IPS DF 4.7 (cell line): ENCODE results near the gene PARK7.

Experiments
- DNase-seq: peaks from one replicate; pipeline ENCODE4 v3.0.0-alpha.2; 2013; ENCODE audit warnings: low spot score; ENCODE audit errors: extremely low read depth

The PARK7 gene

GRCh38 chr1:7984811-7985210, 23.3 kb downstream of the PARK7 start:
- no peak for DNase-seq

- DNase-seq: no peak
Observed at GRCh38 chr1:7985851-7986612, 24.5 kb downstream of the PARK7 start.

GRCh38 chr1:7987528-7987927, 26.0 kb downstream of the PARK7 start:
- no peak for DNase-seq

- no peak for DNase-seq
Observed at GRCh38 chr1:7988576-7988975, 27.1 kb downstream of the PARK7 start.

- no peak for DNase-seq
Observed at GRCh38 chr1:7989762-7990428, 28.4 kb downstream of the PARK7 start.

- peak; percentile 79 for DNase-seq
Observed at GRCh38 chr1:7991504-7992440, 30.3 kb downstream of the PARK7 start.

GRCh38 chr1:7992885-7993284, 31.4 kb downstream of the PARK7 start:
- no peak for DNase-seq

GRCh38 chr1:7993593-7994479, 32.3 kb downstream of the PARK7 start:
- DNase-seq: no peak

- DNase-seq: no peak
Observed at GRCh38 chr1:7994827-7995226, 33.3 kb downstream of the PARK7 start.

- DNase-seq: no peak
Observed at GRCh38 chr1:7995437-7995836, 33.9 kb downstream of the PARK7 start.

- DNase-seq: no peak
Observed at GRCh38 chr1:8002329-8002910, 40.9 kb downstream of the PARK7 start.

GRCh38 chr1:8002921-8003320, 41.4 kb downstream of the PARK7 start:
- no peak for DNase-seq

- DNase-seq: no peak
Observed at GRCh38 chr1:8003438-8004112, 42.1 kb downstream of the PARK7 start.

GRCh38 chr1:8004113-8004802, 42.7 kb downstream of the PARK7 start:
- no peak for DNase-seq

GRCh38 chr1:8004803-8005573, 43.5 kb downstream of the PARK7 start:
- DNase-seq: no peak

GRCh38 chr1:8006037-8006963, 44.8 kb downstream of the PARK7 start:
- no peak for DNase-seq
